ENCODE data around the gene ATP2B1.

DNA sequence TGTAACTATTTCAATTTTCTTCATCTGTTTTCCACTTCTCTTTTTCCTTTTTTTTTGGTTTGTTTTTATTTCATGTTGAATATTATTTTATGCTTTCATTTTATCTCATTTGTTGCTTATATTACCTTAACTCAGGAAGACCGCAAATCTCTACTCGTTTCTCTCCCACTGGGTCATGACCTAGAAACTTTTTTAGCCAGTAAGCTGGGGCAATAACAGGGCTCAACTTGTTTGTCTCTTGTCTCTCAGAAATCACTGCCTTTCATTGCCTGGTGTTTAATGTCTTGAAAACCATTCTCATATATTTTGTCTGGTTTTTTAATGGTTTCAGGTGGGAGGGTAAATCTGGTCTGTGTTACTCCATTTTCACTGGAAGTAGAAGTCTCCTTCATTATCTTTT, 36.6 kb upstream of the ATP2B1 start:
- TF ChIP-seq, protein P1, sequence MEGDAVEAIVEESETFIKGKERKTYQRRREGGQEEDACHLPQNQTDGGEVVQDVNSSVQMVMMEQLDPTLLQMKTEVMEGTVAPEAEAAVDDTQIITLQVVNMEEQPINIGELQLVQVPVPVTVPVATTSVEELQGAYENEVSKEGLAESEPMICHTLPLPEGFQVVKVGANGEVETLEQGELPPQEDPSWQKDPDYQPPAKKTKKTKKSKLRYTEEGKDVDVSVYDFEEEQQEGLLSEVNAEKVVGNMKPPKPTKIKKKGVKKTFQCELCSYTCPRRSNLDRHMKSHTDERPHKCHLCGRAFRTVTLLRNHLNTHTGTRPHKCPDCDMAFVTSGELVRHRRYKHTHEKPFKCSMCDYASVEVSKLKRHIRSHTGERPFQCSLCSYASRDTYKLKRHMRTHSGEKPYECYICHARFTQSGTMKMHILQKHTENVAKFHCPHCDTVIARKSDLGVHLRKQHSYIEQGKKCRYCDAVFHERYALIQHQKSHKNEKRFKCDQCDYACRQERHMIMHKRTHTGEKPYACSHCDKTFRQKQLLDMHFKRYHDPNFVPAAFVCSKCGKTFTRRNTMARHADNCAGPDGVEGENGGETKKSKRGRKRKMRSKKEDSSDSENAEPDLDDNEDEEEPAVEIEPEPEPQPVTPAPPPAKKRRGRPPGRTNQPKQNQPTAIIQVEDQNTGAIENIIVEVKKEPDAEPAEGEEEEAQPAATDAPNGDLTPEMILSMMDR (IDR thresholded peaks at IDR 0.05) = no peak
- TF ChIP-seq ZFX (IDR thresholded peaks at IDR 0.05; ENCODE audit: borderline replicate concordance) = no peak
